Fibroblast of peridontal ligament (primary cell): ENCODE results near the gene ETV1.

Experiments used
- DNase-seq: peaks from one replicate; pipeline ENCODE4 v3.0.0-alpha.2; 2010; ENCODE audit errors: extremely low read depth

The ETV1 gene

GRCh38 chr7:13879994-13880686, 109.3 kb downstream of the ETV1 start:
- peak; percentile 59 for DNase-seq

GRCh38 chr7:13879143-13879542, 110.3 kb downstream of the ETV1 start:
- no peak for DNase-seq

GRCh38 chr7:13878154-13878553, 111.3 kb downstream of the ETV1 start:
- DNase-seq: no peak

GRCh38 chr7:13875496-13876074, 113.9 kb downstream of the ETV1 start:
- no peak for DNase-seq

DNA sequence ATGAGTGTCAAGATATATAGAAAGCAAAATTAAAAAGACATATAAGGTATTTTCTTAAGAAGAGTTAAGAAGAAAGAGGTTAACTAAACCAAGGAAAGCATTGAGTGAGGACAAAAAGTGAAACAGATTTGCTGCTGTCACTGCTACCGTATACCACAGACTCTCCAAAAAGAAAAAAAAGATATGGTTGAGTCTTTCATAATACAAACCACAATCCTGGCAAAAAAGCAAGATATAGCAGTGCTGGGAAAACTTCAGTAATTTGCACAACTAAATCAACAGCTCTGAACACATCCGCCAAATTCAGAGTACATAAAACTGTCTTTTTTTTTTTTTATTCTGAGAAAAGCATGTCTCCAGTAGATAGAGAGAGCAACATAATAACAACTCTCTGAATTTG, 114.7 kb downstream of the ETV1 start:
- DNase-seq: peak; percentile 93

GRCh38 chr7:13872709-13873108, 116.8 kb downstream of the ETV1 start:
- no peak for DNase-seq

GRCh38 chr7:13871008-13871407, 118.5 kb downstream of the ETV1 start:
- no peak for DNase-seq

- no peak for DNase-seq
These were observed 128.7 kb downstream of the ETV1 start for GRCh38 chr7:13860734-13861133.

DNA sequence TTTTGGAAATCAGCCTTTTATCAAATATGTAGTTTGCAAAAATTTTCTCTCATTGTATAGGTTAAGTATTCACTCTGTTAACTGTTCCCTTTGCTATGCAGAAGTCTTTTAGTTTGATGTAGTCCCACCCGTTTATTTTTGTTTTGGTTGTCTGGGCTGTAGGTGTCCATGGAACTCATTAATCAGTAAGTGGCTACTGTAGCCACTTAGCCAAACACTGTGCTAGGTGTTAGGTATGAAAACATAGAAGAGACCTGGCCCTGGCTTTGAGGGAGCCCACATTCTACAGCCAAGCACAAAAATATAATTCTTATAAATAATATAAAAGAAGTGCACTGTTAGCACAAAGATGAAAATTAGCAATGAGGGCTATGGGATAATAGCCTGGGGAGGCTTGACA, 133.5 kb downstream of the ETV1 start:
- DNase-seq: no peak

DNA sequence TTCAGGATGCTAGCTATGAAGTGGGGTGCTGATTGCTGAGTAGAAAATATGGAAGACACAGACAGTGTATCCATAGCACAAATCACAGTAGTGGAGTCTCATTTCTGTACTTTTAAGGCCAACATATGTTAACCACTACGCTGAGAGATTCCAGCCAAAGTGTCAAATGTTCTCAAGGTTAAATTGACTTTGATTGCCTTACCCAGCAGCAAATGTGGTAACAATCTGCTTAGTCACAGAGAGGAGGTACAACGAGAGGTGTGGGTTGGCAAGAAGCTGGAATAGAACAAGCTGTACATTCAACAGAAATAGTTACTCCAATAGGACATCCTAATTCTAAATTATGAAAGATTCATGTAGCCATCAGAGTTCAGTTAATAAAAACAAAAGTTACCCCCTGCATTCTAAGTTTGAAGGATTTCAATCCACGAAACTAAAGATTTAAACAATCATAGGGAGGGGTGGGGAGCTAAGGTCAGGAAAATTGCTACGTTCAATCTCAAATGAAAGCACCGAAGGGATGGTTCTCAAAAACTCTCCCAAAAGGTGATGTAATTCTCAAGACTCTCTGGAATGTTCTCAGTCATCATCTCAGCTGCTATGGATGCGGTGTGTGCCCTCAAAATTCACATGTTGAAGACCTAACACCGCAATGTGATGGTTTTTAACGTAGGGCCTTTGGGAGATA, 137.0 kb downstream of the ETV1 start:
- DNase-seq: no peak

GRCh38 chr7:13851736-13852135, 137.7 kb downstream of the ETV1 start:
- DNase-seq: peak; percentile 43

DNA sequence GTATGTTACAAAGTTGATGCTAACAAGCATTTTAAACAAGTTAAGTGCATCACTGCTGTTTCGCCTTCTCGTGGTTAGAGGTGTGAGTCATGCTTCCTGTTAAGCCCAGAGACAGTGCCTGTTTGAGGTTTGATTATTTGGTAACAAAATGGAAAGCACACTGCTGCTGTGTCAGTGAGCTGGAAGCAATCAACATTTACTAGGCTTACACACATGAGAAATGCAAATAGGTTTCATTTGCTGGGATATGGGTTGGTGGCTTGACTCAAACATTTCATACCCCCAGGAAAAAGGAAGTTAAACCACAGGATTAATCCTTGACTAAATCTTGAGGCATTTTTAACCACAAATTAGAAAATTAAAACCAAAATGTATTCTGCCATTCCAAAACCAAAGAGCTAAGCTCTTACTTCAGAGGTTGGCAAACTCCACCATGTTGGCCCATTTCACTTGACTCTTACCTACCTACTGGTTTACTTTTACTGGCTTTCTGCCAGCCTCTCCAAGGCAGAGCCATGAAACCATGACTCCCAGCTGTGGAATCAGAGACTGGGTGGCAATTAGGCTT, 139.2 kb downstream of the ETV1 start:
- peak; percentile 100 for DNase-seq

GRCh38 chr7:13849163-13849892, 140.1 kb downstream of the ETV1 start:
- DNase-seq: no peak

DNA sequence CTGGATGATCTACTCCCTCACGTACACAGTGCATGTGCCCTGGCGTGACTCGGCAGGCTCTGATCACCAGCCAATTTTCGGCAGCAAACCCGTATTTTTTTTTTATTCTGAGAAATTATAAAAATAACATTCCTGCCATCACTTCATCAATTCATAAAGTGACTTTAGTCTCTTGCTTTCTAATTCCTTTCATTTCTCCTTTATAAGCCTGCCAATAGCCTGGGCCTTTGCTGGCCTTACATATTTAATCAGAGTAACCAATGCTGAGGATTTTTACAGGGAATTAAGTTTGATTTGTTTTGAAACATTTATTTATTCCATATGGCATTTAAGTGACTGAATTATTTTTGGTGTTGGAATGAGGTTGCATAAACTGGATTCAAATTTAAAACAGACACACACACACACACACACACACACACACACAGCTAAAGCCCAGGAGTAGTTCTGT, 140.8 kb downstream of the ETV1 start:
- DNase-seq: peak; percentile 90

DNA sequence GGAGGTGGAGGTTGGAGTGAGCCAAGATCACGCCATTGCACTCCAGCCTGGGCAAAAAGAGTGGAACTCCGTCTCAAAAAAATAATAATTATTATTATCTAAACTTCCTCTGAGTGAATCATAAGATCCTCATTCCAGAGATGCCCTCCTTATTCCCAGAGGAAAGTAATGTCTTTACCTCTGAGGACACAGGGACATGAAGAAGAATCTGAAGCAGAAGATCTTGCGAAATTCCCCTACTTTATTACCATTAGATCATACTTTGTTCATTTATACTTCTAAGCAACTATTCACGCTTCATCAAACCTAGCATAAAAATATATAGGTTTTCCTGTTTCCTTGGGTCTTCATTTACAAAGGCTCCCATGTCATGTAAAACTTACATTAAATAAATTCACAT, 143.1 kb downstream of the ETV1 start:
- no peak for DNase-seq

GRCh38 chr7:13845601-13846000, 143.9 kb downstream of the ETV1 start:
- DNase-seq: no peak

- DNase-seq: no peak
These were observed 144.5 kb downstream of the ETV1 start for GRCh38 chr7:13844954-13845353.

DNA sequence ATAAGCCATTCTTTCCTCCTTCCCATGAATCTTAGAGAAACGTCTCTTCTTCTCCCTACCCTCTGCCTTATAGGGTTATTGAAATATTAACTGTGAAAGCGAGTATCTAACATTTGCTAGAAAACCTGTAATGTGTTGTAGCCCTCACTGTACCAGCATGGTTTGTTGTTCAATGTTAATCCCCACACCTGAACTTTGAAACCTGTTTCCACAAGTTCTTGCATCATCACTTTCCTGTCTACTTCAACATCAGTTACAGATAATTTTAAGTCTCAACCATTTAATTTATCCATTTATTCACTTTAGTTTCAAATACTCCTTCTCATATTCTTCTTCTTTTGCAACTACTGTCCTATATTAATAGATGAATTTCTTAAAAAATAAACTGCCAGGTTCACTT, 148.2 kb downstream of the ETV1 start:
- DNase-seq: no peak
